D721Med (cell line): Measurements from ENCODE around the gene BNIP3.

Source experiments
- DNase-seq: peaks from one replicate; pipeline ENCODE4 v3.0.0; 2011; ENCODE audit warnings: low spot score; ENCODE audit not compliant: insufficient read length
- FAIRE-seq: peaks from 2 replicates; lab custom pipeline; 2011; peaks lifted over from hg19 to GRCh38; lab: Jason Lieb, UNC
- TF ChIP-seq, protein P1 (sequence below): IDR thresholded peaks from 2 replicates; pipeline ENCODE4 v1.5.1; 2012; ENCODE audit warnings: mild to moderate bottlenecking, control low read depth; ENCODE audit not compliant: insufficient read depth; ENCODE audit errors: missing control alignments

BNIP3 gene

DNA sequence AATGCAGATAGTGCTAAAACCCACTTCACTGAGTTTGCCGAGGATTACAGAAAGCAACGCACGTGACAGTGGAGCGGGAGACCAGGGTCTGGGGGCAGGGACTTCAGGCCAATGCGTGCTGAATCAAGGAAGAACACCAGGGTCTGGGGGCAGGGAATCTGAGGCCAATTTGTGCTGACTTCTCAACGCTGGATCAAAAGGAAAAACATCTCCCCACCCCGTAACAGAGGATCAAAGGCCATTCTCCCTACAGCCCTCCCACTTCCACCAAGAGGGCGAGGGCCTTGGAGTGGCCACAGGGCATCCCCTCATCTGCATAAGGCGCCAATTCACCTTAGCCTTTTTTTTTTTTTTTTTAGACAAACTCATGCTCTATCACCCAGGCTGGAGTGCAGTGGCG is 22.3 kb upstream of the BNIP3 start:
- TF ChIP-seq, protein P1, sequence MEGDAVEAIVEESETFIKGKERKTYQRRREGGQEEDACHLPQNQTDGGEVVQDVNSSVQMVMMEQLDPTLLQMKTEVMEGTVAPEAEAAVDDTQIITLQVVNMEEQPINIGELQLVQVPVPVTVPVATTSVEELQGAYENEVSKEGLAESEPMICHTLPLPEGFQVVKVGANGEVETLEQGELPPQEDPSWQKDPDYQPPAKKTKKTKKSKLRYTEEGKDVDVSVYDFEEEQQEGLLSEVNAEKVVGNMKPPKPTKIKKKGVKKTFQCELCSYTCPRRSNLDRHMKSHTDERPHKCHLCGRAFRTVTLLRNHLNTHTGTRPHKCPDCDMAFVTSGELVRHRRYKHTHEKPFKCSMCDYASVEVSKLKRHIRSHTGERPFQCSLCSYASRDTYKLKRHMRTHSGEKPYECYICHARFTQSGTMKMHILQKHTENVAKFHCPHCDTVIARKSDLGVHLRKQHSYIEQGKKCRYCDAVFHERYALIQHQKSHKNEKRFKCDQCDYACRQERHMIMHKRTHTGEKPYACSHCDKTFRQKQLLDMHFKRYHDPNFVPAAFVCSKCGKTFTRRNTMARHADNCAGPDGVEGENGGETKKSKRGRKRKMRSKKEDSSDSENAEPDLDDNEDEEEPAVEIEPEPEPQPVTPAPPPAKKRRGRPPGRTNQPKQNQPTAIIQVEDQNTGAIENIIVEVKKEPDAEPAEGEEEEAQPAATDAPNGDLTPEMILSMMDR: no peak
- FAIRE-seq: no peak
- no peak for DNase-seq

DNA sequence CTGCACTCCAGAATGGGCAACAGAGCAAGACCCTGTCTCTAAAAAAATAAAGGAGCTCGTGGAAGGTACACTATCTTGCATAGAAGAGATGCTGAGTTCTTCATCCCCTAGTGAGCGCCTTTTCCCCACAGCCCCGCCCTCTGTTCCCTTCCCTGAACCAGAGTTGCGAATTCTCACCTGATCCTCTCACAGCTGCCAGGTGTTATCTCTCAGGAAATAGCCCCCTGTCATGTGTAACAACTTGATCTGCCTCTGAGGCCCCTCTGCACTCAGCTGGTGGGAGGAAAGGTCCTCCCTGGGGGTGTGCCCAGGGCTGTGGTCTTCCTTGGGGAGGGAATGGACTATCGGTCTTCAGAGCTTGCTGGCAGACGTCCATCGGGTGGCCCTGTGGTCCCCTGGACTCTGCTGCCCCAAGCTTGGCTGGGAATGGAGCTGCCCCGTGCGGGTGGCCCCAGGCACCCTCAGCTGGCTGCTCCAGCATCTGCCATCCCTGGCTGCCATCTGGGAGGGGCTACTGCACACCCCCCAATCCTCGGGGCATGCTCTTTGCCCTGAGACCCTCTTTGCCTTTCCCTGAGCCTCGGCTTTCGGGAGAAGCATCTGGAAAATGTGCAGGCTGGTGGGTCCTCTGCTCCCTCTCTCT is 21.7 kb upstream of the BNIP3 start:
- TF ChIP-seq, protein P1: no peak
- FAIRE-seq: no peak
- no peak for DNase-seq

DNA sequence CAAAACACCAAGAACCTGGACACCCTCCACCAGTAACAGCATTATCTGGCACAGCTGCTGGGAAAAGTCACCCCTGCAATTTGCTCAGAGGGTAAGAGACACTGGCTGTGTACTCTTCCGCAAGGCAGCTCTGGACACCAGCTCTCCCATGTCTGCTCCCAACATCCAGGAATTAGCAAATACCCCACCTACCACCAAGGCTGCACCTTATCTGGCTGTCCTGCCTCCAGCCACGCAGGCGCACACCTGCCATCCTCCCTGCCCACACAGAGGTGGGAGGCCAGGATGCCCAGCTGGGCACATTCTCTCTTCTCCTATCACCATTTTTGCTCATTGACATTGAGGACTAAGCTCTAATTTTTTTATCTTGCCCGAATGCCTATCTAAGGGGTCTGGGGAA is 20.3 kb upstream of the BNIP3 start:
- TF ChIP-seq, protein P1: no peak
- no peak for DNase-seq
- FAIRE-seq: no peak

DNA sequence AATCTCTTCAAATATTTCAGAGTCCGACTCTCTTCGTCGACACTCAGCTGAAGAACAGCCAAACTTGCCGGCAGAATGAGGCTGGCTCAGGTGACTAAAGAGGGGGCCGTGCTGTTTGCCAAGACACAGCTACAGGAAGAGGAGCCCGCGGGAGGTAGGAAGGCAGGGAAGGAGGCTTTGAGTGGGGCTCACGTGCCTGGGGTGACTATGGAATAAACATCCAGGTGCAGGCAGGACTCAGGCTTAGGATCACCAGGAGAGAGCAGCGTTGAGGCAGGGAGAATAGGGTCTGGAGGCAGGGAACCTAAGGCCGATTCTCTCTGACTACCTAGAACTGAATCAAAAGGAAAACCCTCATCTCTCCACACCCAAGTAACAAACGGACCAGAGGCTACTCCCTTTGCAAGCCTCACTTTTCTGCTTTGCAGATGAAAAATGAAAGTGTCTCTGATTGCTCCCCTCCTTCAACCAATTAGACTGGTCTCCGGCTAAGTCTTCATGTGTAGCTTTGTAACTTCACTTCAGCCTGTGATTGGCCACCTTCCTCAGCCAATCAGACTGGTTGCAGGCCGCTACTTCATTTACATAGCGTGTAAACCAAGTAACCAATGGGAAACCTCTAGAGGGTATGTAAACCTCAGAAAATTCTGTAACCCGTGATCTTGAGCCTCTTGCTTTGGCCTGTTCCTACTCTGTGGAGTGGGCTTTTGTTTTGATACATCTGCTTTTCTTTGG is 19.7 kb upstream of the BNIP3 start:
- DNase-seq (no peak), FAIRE-seq (no peak)

DNA sequence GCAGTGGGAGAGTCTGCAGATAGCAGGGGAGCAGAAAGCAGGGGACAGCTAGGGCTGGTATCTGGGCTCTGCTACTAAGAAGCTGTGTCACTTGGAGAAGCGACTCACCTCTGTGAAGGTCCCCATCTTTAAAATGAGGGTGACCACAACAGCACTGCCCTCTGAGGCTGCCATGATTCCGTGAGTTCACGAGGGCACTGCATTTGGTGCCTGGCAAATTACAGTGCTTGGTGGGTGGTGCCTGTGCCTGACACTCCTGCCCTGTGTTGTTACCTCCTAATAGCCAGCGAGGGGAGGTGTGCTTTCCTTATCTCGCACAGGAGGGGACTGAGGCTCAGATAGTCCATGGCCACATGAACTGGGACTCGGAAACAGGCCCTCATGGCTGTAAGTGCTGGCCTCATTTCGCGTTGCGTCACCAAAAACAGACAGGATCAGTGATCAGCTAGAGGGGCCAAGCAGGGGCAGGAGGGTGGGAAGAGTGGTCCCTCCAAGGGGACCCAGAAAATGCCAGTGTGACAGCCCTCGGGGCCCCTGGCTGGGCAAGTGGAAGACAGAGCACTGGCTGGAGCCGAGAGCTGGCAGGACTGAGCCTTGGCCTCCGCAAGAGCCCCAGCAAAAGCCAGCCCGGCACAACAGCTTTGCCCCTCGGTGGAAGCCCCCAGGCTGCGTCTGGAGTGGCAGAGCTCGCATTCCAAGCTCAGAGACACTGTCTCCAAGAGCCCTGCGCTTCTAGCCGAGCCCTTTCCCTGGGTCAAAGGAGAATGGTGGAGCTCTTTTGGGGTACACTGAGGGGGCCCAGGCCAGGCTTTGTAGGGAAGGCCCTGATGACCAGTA is 17.3 kb upstream of the BNIP3 start:
- DNase-seq (no peak), FAIRE-seq (no peak)
- TF ChIP-seq, protein P1: no peak

More for the DNA sequence above, 19.7 kb upstream of the BNIP3 start:
- TF ChIP-seq, protein P1: no peak

DNA sequence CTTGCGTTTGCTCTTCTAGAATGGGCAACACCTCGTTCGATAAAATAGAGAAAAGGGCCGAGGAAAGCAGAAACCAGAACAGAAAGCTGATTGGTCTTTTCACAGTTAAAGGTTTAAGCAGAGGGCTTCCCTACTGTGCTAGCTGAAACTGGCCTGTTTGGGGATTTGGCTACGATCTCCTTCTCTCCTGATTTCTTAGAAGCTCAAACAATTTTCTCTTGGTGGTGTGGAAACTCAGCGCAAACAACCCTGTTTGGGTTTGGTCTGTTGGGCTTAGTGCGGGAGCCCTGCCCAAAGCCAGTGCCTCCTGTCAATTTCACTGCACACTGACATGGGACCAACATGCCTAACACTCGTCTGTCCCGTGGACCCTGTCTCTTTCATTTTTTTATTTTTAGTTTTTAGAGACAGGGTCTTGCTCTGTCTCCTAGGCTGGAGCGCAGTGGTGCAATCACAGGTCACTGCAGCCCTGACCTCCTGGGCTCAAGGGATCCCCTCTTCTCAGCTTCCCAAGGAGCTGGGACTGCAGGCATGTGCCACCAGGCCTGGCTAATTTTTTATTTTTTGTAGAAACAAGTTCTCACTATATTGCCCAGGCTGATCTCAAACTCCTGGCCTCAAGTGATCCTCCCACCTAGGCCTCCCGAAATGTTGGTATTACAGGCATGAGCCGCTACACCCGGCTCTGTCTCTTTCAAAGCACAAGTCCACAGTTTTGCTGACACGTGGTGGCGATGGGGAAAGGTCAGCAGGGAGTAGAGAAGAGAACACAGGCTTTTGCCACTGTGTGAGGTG is 16.5 kb upstream of the BNIP3 start:
- TF ChIP-seq, protein P1: no peak
- DNase-seq (no peak), FAIRE-seq (no peak)
